CD4-positive, alpha-beta T cell treated with Interleukin-2 at 100 ng/mL for 4 hours (primary cell): ENCODE data around the gene NUDT12.

Source experiments
- DNase-seq: peaks from one replicate; pipeline ENCODE4 v3.0.0-alpha.2; 2020; ENCODE audit warnings: low spot score

Gene NUDT12

GRCh38 chr5:103562453-103563157 lies at the start of gene NUDT12:
TSS of gene NUDT12 (minus strand) at chr5:103562789. CDS start at chr5:103560248, 2,541 bp downstream.
- peak; percentile 5 for DNase-seq

GRCh38 chr5:103607346-103607745 lies 44.8 kb upstream of the NUDT12 start:
- no peak for DNase-seq

- DNase-seq: no peak
Observed at GRCh38 chr5:103605277-103605676, 42.7 kb upstream of the NUDT12 start.

- no peak for DNase-seq
Observed at GRCh38 chr5:103602438-103602837, 39.8 kb upstream of the NUDT12 start.

- DNase-seq: no peak
Observed at GRCh38 chr5:103601314-103601713, 38.7 kb upstream of the NUDT12 start.

GRCh38 chr5:103600086-103600485 lies 37.5 kb upstream of the NUDT12 start:
- no peak for DNase-seq

GRCh38 chr5:103598997-103599566 lies 36.5 kb upstream of the NUDT12 start:
- DNase-seq: no peak

- DNase-seq: no peak
Observed at GRCh38 chr5:103590221-103590620, 27.6 kb upstream of the NUDT12 start.

GRCh38 chr5:103589776-103590175 lies 27.2 kb upstream of the NUDT12 start:
- no peak for DNase-seq

GRCh38 chr5:103589357-103589756 lies 26.8 kb upstream of the NUDT12 start:
- no peak for DNase-seq

GRCh38 chr5:103587185-103587748 lies 24.7 kb upstream of the NUDT12 start:
- DNase-seq: no peak

GRCh38 chr5:103582364-103582763 lies 19.8 kb upstream of the NUDT12 start:
- DNase-seq: no peak

- DNase-seq: no peak
Observed at GRCh38 chr5:103573411-103573810, 10.8 kb upstream of the NUDT12 start.

GRCh38 chr5:103572454-103572853 lies 9.9 kb upstream of the NUDT12 start:
- DNase-seq: no peak

GRCh38 chr5:103571730-103572129 lies 9.1 kb upstream of the NUDT12 start:
- DNase-seq: no peak

- DNase-seq: no peak
Observed at GRCh38 chr5:103569313-103570060, 6.9 kb upstream of the NUDT12 start.

GRCh38 chr5:103565719-103566118 lies 3.1 kb upstream of the NUDT12 start:
- no peak for DNase-seq

GRCh38 chr5:103561685-103562452 lies 720 bp downstream of the NUDT12 start:
- no peak for DNase-seq

- DNase-seq: no peak
Observed at GRCh38 chr5:103560826-103561225, 1.8 kb downstream of the NUDT12 start.

- no peak for DNase-seq
Observed at GRCh38 chr5:103546858-103547257, 15.7 kb downstream of the NUDT12 start.

GRCh38 chr5:103542441-103542840 lies 20.1 kb downstream of the NUDT12 start:
- DNase-seq: no peak

GRCh38 chr5:103541569-103541968 lies 21.0 kb downstream of the NUDT12 start:
- DNase-seq: no peak
